Sigmoid colon (tissue), 7 donors: ENCODE results near the gene KCNK13. TPM values are rescaled to one million over a fixed set of nuclear protein-coding genes. Genes with fewer than 3 reads are reported as not detected.
A peak's percentile ranks its signal among the peaks of the same experiment; 100 is the strongest.
"Not testable (repeated sequence)": the region's sequence is repeated elsewhere in the genome, so short reads cannot be mapped to it uniquely, and the experiment has no call there.

ENCODE experiments used
- DNase-seq: peaks from one replicate; pipeline ENCODE4 v3.0.0-alpha.2; 2019
- H3K27ac ChIP-seq, 4 donors: fragments of 200-600 bp; sonication (generic); one replicate each; pipeline ENCODE4 v1.5.1; 2016 to 2019; ENCODE audit warnings: mild to moderate bottlenecking in 1 of 4
- H3K27me3 ChIP-seq, 3 donors: fragments of 200-600 bp; sonication (generic); one replicate each; pipeline ENCODE4 v1.5.1; 2019; ENCODE audit warnings: mild to moderate bottlenecking in 1 of 3
- H3K36me3 ChIP-seq, 4 donors: fragments of 200-600 bp; sonication (generic); one replicate each; pipeline ENCODE4 v1.5.1; 2016 to 2019
- H3K4me1 ChIP-seq, 4 donors: fragments of 200-600 bp; sonication (generic); one replicate each; pipeline ENCODE4 v1.5.1; 2017 to 2019
- H3K4me3 ChIP-seq, 4 donors: fragments of 200-600 bp; sonication (generic); one replicate each; pipeline ENCODE4 v1.5.1; 2017 to 2019; ENCODE audit warnings: mild to moderate bottlenecking in 2 of 4, moderate library complexity in 1 of 4
- H3K9me3 ChIP-seq, 4 donors: fragments of 200-600 bp in 3 of 4; sonication (generic) in 3 of 4; one replicate each; pipeline versions ENCODE4 v1.5.1 to v1.6.1; 2013 to 2019
- EP300 ChIP-seq, 4 donors: sonication (generic); formaldehyde crosslinking; IDR thresholded peaks; one replicate each; pipeline ENCODE4 v1.6.1; 2017; ENCODE audit warnings: antibody characterized with exemption in 4 of 4
- POLR2A ChIP-seq, 2 donors: fragments of 450-650 bp; IDR thresholded peaks; one replicate each; pipeline ENCODE4 v1.6.1; 2016; ENCODE audit warnings: antibody characterized with exemption in 2 of 2, mild to moderate bottlenecking in 2 of 2, moderate library complexity in 2 of 2
- POLR2AphosphoS5 ChIP-seq, 4 donors: sonication (generic); formaldehyde crosslinking; IDR thresholded peaks; one replicate each; pipeline ENCODE4 v1.6.1; 2017; ENCODE audit warnings: antibody characterized with exemption in 4 of 4
- WGBS, 2 donors: extraction: QIAGEN DNeasy Blood & Tissue Kit; methylation state at CpG; one replicate each; pipeline ENCODE4 v1.1.7; 2013; 5-methylcytosine and 5-hydroxymethylcytosine counted together
- intact Hi-C: fragments of 100-400 bp; cut with DNase I; formaldehyde crosslinking; loops from one replicate; pipeline ENCODE4 v1.15.1; 2023
- polyA plus RNA-seq, 3 donors: library from polyadenylated mRNA; stranded (reverse); fragments of 200-250 nt; gene quantifications; one replicate each; pipeline ENCODE4 v1.2.3, GENCODE V29; 2013
- total RNA-seq, 4 donors: library from RNA; depleted of rRNA; stranded (reverse); fragments of >200 nt; gene quantifications; one replicate each; pipeline ENCODE4 v1.1.0, GENCODE V29; 2016
- TF ChIP-seq, protein P1 (sequence below), 4 experiments: fragments of 450-650 bp in 3 of 4; fragments of 200-600 bp in 1 of 4; IDR thresholded peaks; one replicate each; pipeline ENCODE4 v1.5.1; 2016 to 2019; ENCODE audit warnings: antibody characterized with exemption in 4 of 4, mild to moderate bottlenecking in 3 of 4, moderate library complexity in 2 of 4
- donor health status: healthy with polysubstance abuse.
- donor health status: Bipolar disorder and iron deficiency.
- donor health status: healthy.

The KCNK13 gene
- total and polyA plus RNA-seq, 7 donors = 0.51 to 1.4 (median 0.95) TPM; not detected in 2

DNA sequence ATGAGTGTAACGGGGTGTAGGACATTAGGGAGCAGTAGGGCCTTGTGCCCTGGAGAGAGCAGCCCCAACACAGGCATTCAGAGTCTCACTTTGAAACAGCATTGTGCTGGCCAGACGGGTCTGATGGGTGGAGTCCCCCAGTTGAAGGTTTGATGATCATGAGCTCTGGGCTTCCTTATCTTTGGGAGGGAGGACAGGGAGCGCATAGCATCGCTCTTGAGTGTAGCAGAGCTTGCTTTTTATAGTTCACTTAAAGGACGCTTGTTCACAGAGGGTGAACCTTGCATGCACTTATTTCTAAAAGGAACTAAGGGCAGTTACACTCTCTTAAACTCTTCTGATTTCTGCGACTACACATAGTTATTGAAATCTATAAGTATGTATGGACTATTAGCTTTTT lies 10.6 kb downstream of the KCNK13 start:
- no peak overlapping the region for H3K27ac ChIP-seq
- H3K4me3 ChIP-seq = no peak overlapping the region
- intact Hi-C loops = no loop called here
- no peaks in the 10 kb centered on the region for H3K9me3 ChIP-seq
- H3K36me3 ChIP-seq = no peaks in the 10 kb centered on the region
- no peak for DNase-seq
- H3K4me1 ChIP-seq = no peaks in the 10 kb centered on the region
- 66 to 76% methylated on average over 6 of the region's 6 CpGs for WGBS, 2 donors
- no peak for TF ChIP-seq POLR2A (IDR thresholded peaks at IDR 0.05)
- TF ChIP-seq, protein P1, sequence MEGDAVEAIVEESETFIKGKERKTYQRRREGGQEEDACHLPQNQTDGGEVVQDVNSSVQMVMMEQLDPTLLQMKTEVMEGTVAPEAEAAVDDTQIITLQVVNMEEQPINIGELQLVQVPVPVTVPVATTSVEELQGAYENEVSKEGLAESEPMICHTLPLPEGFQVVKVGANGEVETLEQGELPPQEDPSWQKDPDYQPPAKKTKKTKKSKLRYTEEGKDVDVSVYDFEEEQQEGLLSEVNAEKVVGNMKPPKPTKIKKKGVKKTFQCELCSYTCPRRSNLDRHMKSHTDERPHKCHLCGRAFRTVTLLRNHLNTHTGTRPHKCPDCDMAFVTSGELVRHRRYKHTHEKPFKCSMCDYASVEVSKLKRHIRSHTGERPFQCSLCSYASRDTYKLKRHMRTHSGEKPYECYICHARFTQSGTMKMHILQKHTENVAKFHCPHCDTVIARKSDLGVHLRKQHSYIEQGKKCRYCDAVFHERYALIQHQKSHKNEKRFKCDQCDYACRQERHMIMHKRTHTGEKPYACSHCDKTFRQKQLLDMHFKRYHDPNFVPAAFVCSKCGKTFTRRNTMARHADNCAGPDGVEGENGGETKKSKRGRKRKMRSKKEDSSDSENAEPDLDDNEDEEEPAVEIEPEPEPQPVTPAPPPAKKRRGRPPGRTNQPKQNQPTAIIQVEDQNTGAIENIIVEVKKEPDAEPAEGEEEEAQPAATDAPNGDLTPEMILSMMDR (IDR thresholded peaks at IDR 0.05) = no peak
- TF ChIP-seq POLR2AphosphoS5 (IDR thresholded peaks at IDR 0.05) = no peak
- no peak for TF ChIP-seq EP300 (IDR thresholded peaks at IDR 0.05)
- peaks cover 0 to 6% (median 0%) of the 10 kb centered on the region in 3 donors for H3K27me3 ChIP-seq

DNA sequence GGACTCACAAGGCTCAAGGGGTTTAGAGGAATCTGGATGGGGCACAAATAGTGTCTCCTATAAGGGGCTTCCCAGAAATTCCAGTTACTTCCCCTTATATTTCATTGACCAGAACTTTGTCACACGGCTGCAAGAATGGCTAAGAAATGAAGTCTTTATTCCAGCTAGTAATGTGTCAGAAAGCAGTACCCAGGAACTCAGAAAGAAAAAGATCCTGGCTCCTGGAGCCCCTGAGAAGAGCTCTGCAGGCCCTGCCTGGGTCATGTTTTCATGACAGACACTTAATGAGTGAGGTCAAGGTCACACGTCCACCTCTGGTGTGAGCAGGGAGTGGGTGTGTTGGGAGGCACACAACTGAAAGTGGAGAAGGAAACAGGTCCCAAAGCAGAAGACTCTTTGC lies 17.8 kb downstream of the KCNK13 start:
- Histone ChIP-seq H3K27me3 (no peaks in the 10 kb centered on the region), H3K36me3 (no peaks in the 10 kb centered on the region), H3K27ac (no peak overlapping the region), H3K9me3 (peaks cover 0 to 2% (median 0%) of the 10 kb centered on the region in 4 donors), H3K4me3 (no peak overlapping the region), H3K4me1 (no peaks in the 10 kb centered on the region)
- no peak for TF ChIP-seq EP300 (IDR thresholded peaks at IDR 0.05)
- TF ChIP-seq, protein P1 (IDR thresholded peaks at IDR 0.05) = no peak
- TF ChIP-seq POLR2AphosphoS5 (IDR thresholded peaks at IDR 0.05) = no peak
- TF ChIP-seq POLR2A (IDR thresholded peaks at IDR 0.05) = no peak
- WGBS, 2 donors = 79 to 80% methylated on average over 2 of the region's 2 CpGs
- no peak for DNase-seq
- intact Hi-C loops = no loop called here

DNA sequence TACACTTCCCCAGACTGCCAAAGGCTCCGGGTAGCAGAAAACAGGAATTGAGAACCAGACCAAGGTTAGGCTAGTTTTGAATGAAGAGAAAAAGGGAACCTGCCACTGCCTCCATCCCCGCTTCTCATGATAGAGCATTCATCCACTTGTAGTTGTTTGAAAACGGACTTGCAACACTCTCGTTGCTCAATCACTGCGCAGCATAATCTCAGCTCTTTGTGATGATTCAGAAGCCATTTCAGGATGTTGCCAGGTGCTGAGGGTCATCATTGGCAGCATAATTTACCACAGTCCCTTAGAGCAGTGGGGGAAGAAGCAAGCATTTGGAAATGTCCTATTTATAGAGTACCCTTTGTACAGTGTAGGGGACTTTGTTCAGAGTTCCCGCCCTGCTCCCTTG lies 25.6 kb downstream of the KCNK13 start:
- no peaks in the 10 kb centered on the region for H3K36me3 ChIP-seq
- no peak overlapping the region for H3K4me3 ChIP-seq
- H3K27me3 ChIP-seq = no peaks in the 10 kb centered on the region
- peak; percentile 68 for DNase-seq
- TF ChIP-seq POLR2AphosphoS5 (IDR thresholded peaks at IDR 0.05) (no peak), EP300 (IDR thresholded peaks at IDR 0.05) (no peak), POLR2A (IDR thresholded peaks at IDR 0.05) (no peak)
- TF ChIP-seq, protein P1 (IDR thresholded peaks at IDR 0.05) = no peak
- intact Hi-C loops = no loop called here
- peaks cover 0 to 11% (median 7%) of the 10 kb centered on the region in 4 donors for H3K4me1 ChIP-seq
- 63 to 82% methylated on average over 6 of the region's 6 CpGs for WGBS, 2 donors
- H3K27ac ChIP-seq = no peak overlapping the region
- no peaks in the 10 kb centered on the region for H3K9me3 ChIP-seq

DNA sequence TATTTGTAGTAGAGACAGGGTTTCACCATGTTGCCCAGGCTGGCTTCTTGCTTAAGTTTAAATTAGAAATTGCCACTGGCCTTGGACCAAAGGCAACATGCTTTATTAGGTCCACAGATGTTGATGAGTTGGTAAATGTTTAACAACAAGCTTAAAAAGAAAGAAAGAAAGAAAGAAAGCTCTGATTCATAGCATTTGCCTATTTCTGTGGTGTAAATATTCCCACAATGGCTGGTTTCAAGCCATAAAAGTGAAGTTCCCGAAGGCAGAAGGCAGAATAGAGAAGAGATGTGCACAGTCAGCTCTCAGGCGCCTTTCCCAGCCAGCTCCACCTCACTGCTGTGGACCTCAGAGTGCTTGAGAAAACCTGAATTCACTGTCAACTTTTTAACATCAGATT lies 26.4 kb downstream of the KCNK13 start:
- intact Hi-C loops = no loop called here
- WGBS, 2 donors = 58 to 71% methylated on average over 2 of the region's 2 CpGs
- Histone ChIP-seq H3K27me3 (no peaks in the 10 kb centered on the region), H3K27ac (no peak overlapping the region), H3K36me3 (no peaks in the 10 kb centered on the region), H3K4me1 (peaks cover 0 to 11% (median 7%) of the 10 kb centered on the region in 4 donors), H3K9me3 (no peaks in the 10 kb centered on the region), H3K4me3 (no peak overlapping the region)
- TF ChIP-seq EP300 (IDR thresholded peaks at IDR 0.05) (no peak), POLR2AphosphoS5 (IDR thresholded peaks at IDR 0.05) (no peak), POLR2A (IDR thresholded peaks at IDR 0.05) (no peak)
- TF ChIP-seq, protein P1 (IDR thresholded peaks at IDR 0.05) = no peak
- no peak for DNase-seq

DNA sequence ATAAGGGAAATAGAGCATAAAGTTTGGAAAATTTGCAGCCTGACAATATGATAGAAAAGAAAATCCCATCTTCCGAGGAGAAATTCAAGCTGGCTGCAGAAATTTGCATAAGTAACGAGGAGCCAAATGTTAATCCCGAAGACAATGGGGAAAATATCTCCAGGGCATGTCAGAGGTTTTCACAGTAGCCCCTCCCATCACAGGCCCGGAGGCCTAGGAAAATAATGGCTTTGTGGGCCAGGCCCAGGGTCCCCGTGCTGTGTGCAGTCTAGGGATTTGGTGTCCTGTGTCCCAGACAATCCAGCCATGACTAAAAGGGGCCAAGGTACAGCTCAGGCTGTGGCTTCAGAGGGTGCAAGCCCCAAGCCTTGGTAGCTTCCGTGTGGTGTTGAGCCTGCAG lies 27.7 kb downstream of the KCNK13 start:
- intact Hi-C loops, DNase-seq, H3K27me3 ChIP-seq, H3K4me3 ChIP-seq, H3K27ac ChIP-seq, H3K9me3 ChIP-seq, H3K36me3 ChIP-seq: not testable (repeated sequence)
- 58 to 61% methylated on average over 6 of the region's 6 CpGs for WGBS, 2 donors
- H3K4me1 ChIP-seq = peaks cover 0 to 11% (median 7%) of the 10 kb centered on the region in 4 donors
